HEK293 (cell line): ENCODE data around the gene ARAP3.

Experiments
- CTCF ChIA-PET: fragments of 350-600 bp; formaldehyde crosslinking; extraction: SDS; loops from one replicate; lab custom pipeline; 2021; ENCODE audit warnings: antibody characterized with exemption; lab: Yijun Ruan, JAX
- POLR2A ChIA-PET: fragments of 300-600 bp; formaldehyde crosslinking; extraction: SDS; loops from one replicate; lab custom pipeline; 2020; ENCODE audit warnings: antibody characterized with exemption, inconsistent platforms; lab: Yijun Ruan, JAX
- H3K27ac ChIP-seq: fragments of 200-500 bp; sonication (Bioruptor generic); 2 replicates; pipeline ENCODE4 v1.5.1; 2014; ENCODE audit warnings: low read depth, low read length, control low read depth, inconsistent platforms; ENCODE audit errors: extremely low read depth
- H3K36me3 ChIP-seq, 2 experiments: fragments of 200-500 bp in 1 of 2; sonication (Bioruptor generic) in 1 of 2; 1 replicate in 1 of 2; 2 replicates in 1 of 2; pipeline ENCODE4 v1.5.1; 2014 to 2017; ENCODE audit warnings: inconsistent platforms in 2 of 2, low read length in 2 of 2; ENCODE audit not compliant: control insufficient read depth in 2 of 2, insufficient read depth in 1 of 2
- H3K4me1 ChIP-seq: fragments of 200-500 bp; sonication (Bioruptor generic); 2 replicates; pipeline ENCODE4 v1.5.1; 2014; ENCODE audit warnings: mild to moderate bottlenecking, low read length, inconsistent platforms; ENCODE audit not compliant: control insufficient read depth, insufficient read depth
- H3K4me3 ChIP-seq: 2 replicates; pipeline ENCODE4 v1.5.1; 2011; ENCODE audit warnings: low read depth, mild to moderate bottlenecking, control low read depth, low read length, moderate library complexity
- H3K9me3 ChIP-seq: fragments of 200-500 bp; sonication (Bioruptor generic); 2 replicates; pipeline ENCODE4 v1.5.1; 2014; ENCODE audit warnings: low read depth, low read length, inconsistent platforms; ENCODE audit not compliant: control insufficient read depth, insufficient read depth
- AEBP2 ChIP-seq: fragments of 450-650 bp; formaldehyde crosslinking; IDR thresholded peaks from 2 replicates; pipeline ENCODE4 v1.5.1; 2016; ENCODE audit warnings: missing biosample characterization, missing genetic modification characterization, borderline replicate concordance
- GFI1B ChIP-seq: fragments of 450-650 bp; formaldehyde crosslinking; IDR thresholded peaks from 2 replicates; pipeline ENCODE4 v1.5.1; 2016; ENCODE audit warnings: missing biosample characterization, missing genetic modification characterization
- HOXA7 ChIP-seq: sonication (generic); formaldehyde crosslinking; IDR thresholded peaks from 2 replicates; pipeline ENCODE4 v1.8.1; 2022; ENCODE audit warnings: missing genetic modification reagents, borderline replicate concordance
- PRDM10 ChIP-seq: fragments of 450-650 bp; formaldehyde crosslinking; IDR thresholded peaks from 2 replicates; pipeline ENCODE4 v1.5.1; 2016; ENCODE audit warnings: missing biosample characterization, missing genetic modification characterization
- REST ChIP-seq: fragments of 450-650 bp; formaldehyde crosslinking; IDR thresholded peaks from 2 replicates; pipeline ENCODE4 v1.5.1; 2016; ENCODE audit warnings: missing biosample characterization, missing genetic modification characterization
- SALL2 ChIP-seq: fragments of 450-650 bp; formaldehyde crosslinking; IDR thresholded peaks from 2 replicates; pipeline ENCODE4 v1.5.0; 2017; ENCODE audit warnings: missing biosample characterization, mild to moderate bottlenecking, missing genetic modification characterization, borderline replicate concordance
- SCRT1 ChIP-seq: fragments of 450-650 bp; formaldehyde crosslinking; IDR thresholded peaks from 2 replicates; pipeline ENCODE4 v1.5.1; 2016; ENCODE audit warnings: missing biosample characterization, missing genetic modification characterization, borderline replicate concordance
- TRIM28 ChIP-seq: IDR thresholded peaks from 2 replicates; pipeline ENCODE4 v1.6.1; 2011; ENCODE audit warnings: low read length, control low read depth, borderline replicate concordance
- WT1 ChIP-seq: fragments of 450-650 bp; formaldehyde crosslinking; IDR thresholded peaks from 2 replicates; pipeline ENCODE4 v1.5.1; 2016; ENCODE audit warnings: missing biosample characterization, missing genetic modification characterization
- ZBTB44 ChIP-seq: fragments of 450-650 bp; IDR thresholded peaks from 2 replicates; pipeline ENCODE4 v1.5.1; 2018; ENCODE audit warnings: missing biosample characterization, mild to moderate bottlenecking, missing genetic modification characterization
- ZBTB48 ChIP-seq: fragments of 450-650 bp; formaldehyde crosslinking; IDR thresholded peaks from 2 replicates; pipeline ENCODE4 v1.5.1; 2016; ENCODE audit warnings: missing biosample characterization, missing genetic modification characterization
- ZBTB8A ChIP-seq: fragments of 450-650 bp; formaldehyde crosslinking; IDR thresholded peaks from 2 replicates; pipeline ENCODE4 v1.5.1; 2016; ENCODE audit warnings: missing biosample characterization, missing genetic modification characterization
- ZNF335 ChIP-seq: fragments of 450-650 bp; formaldehyde crosslinking; conservative IDR thresholded peaks from 2 replicates; pipeline ENCODE4 v1.5.1; 2016; ENCODE audit warnings: missing biosample characterization, missing genetic modification characterization
- ZNF366 ChIP-seq: fragments of 450-650 bp; formaldehyde crosslinking; conservative IDR thresholded peaks from 2 replicates; pipeline ENCODE4 v1.5.1; 2016; ENCODE audit warnings: missing biosample characterization, missing genetic modification characterization
- ZNF501 ChIP-seq: fragments of 450-650 bp; formaldehyde crosslinking; IDR thresholded peaks from 2 replicates; pipeline ENCODE4 v1.5.1; 2016; ENCODE audit warnings: missing biosample characterization, missing genetic modification characterization
- ZNF600 ChIP-seq: fragments of 450-650 bp; formaldehyde crosslinking; IDR thresholded peaks from 2 replicates; pipeline ENCODE4 v1.5.1; 2016; ENCODE audit warnings: missing biosample characterization, missing genetic modification characterization
- ZNF624 ChIP-seq: fragments of 450-650 bp; formaldehyde crosslinking; IDR thresholded peaks from 2 replicates; pipeline ENCODE4 v1.5.1; 2017; ENCODE audit warnings: missing biosample characterization, missing genetic modification characterization
- ZNF677 ChIP-seq: fragments of 450-650 bp; IDR thresholded peaks from 2 replicates; pipeline ENCODE4 v1.5.0; 2018; ENCODE audit warnings: missing biosample characterization, mild to moderate bottlenecking, missing genetic modification characterization, moderate library complexity
- ZNF692 ChIP-seq: fragments of 450-650 bp; formaldehyde crosslinking; IDR thresholded peaks from 2 replicates; pipeline ENCODE4 v1.5.1; 2016; ENCODE audit warnings: missing biosample characterization, missing genetic modification characterization
- ZNF768 ChIP-seq: fragments of 450-650 bp; formaldehyde crosslinking; IDR thresholded peaks from 2 replicates; pipeline ENCODE4 v1.5.1; 2018; ENCODE audit warnings: missing biosample characterization, mild to moderate bottlenecking, missing genetic modification characterization

Gene ARAP3

GRCh38 chr5:141638771-141639170 is 43.3 kb downstream of the ARAP3 start:
- Histone ChIP-seq H3K36me3 (peaks cover 7 to 30% of the 10 kb centered on the region in 2 experiments), H3K4me1 (peaks cover 6% of the 10 kb centered on the region), H3K27ac (no peak overlapping the region), H3K4me3 (no peak overlapping the region), H3K9me3 (no peaks in the 10 kb centered on the region)
- POLR2A ChIA-PET: no interaction called here
- CTCF ChIA-PET: interaction anchor here (0.6 to 12.5 kb wide), 5 partner anchors 19 to 1452 kb away, joined by 3 to 125 read pairs (median 3); partner anchors contain the start of gene DIAPH1
- TF ChIP-seq ZNF501 (tag by site-specific recombination) (no peak), ZNF366 (tag by site-specific recombination) (peak; percentile 35; the same call in 1 of the 2 replicates)

GRCh38 chr5:141637767-141638419 is 44.1 kb downstream of the ARAP3 start:
- peak overlapping the region; percentile 97 for H3K4me3 ChIP-seq
- ChIA-PET POLR2A (interaction anchor here (1.0 to 2.7 kb wide), 6 partner anchors 18 to 331 kb away, joined by 7 to 42 read pairs (median 17); partner anchors contain the start of genes DIAPH1 and RNF14), CTCF (interaction anchor here (0.5 to 12.5 kb wide), 6 partner anchors 18 to 1453 kb away, joined by 3 to 125 read pairs (median 4); partner anchors contain the start of gene DIAPH1)
- peaks cover 10 to 32% of the 10 kb centered on the region in 2 experiments for H3K36me3 ChIP-seq
- H3K9me3 ChIP-seq: no peaks in the 10 kb centered on the region
- peaks cover 6% of the 10 kb centered on the region for H3K4me1 ChIP-seq
- no peak overlapping the region for H3K27ac ChIP-seq
- TF ChIP-seq ZNF335 (tag by site-specific recombination): peak; percentile 65; the same call in 1 of the 2 replicates
- no peak for TF ChIP-seq SCRT1
- TF ChIP-seq PRDM10: peak; percentile 75; the same call in 1 of the 2 replicates
- no peak for TF ChIP-seq AEBP2 (tag by site-specific recombination)
- no peak for TF ChIP-seq GFI1B (tag by site-specific recombination)
- no peak for TF ChIP-seq ZNF692 (tag by site-specific recombination)
- TF ChIP-seq ZBTB44: no peak
- no peak for TF ChIP-seq WT1 (tag by site-specific recombination)
- TF ChIP-seq ZNF677 (tag by site-specific recombination): no peak
- no peak for TF ChIP-seq ZNF768 (tag by site-specific recombination)
- no peak for TF ChIP-seq HOXA7 (CRISPR knock-in tag)
- no peak for TF ChIP-seq ZNF624
- peak; percentile 92 for TF ChIP-seq REST (tag by site-specific recombination)
- TF ChIP-seq SALL2 (tag by site-specific recombination): no peak
- no peak for TF ChIP-seq ZBTB48 (tag by site-specific recombination)
- TF ChIP-seq ZNF600 (tag by site-specific recombination): no peak
- TF ChIP-seq TRIM28: no peak
- no peak for TF ChIP-seq ZBTB8A (tag by site-specific recombination)
